B cell (primary cell): ENCODE measurements around the gene LRRC61. TPM values are rescaled to one million over a fixed set of nuclear protein-coding genes. Genes with fewer than 3 reads are reported as not detected.

Source experiments
- ATAC-seq: fragments of 200-7000 bp; cut with Tn5 transposase; one replicate; pipeline ENCODE4 v1.10.0; 2021; ENCODE audit warnings: low read depth, mild to moderate bottlenecking, moderate number of reproducible peaks, moderate library complexity
- CTCF ChIA-PET: fragments of 350-600 bp; sonication (Branson Sonifier 250); formaldehyde crosslinking; loops from one replicate; lab custom pipeline; 2021; ENCODE audit warnings: antibody characterized with exemption, inconsistent platforms; lab: Charles Lee
- POLR2A ChIA-PET: fragments of 350-600 bp; sonication (Branson Sonifier 250); formaldehyde crosslinking; loops from one replicate; lab custom pipeline; 2021; ENCODE audit warnings: antibody characterized with exemption; lab: Charles Lee
- DNase-seq: peaks from one replicate; pipeline ENCODE4 v3.0.0; 2013
- H2AFZ ChIP-seq: 2 replicates; pipeline ENCODE4 v1.6.1; 2012; ENCODE audit warnings: mild to moderate bottlenecking, low read depth, low read length; ENCODE audit not compliant: insufficient read depth, poor library complexity, severe bottlenecking
- H3K27ac ChIP-seq, 2 donors: 1 replicate in 1 of 2; 2 replicates in 1 of 2; pipeline ENCODE4 v1.5.1; 2012 to 2013; ENCODE audit warnings: low read length in 2 of 2, mild to moderate bottlenecking in 2 of 2, moderate library complexity in 1 of 2
- H3K27me3 ChIP-seq, 4 experiments: fragments of 200-600 bp in 1 of 4; sonication (generic) in 1 of 4; replicated peaks in 1 of 4; 1 replicate in 2 of 4; 2 replicates in 2 of 4; pipeline versions ENCODE4 v1.6.1 to v1.7.0; 2013 to 2016; ENCODE audit warnings: low read length in 3 of 4, mild to moderate bottlenecking in 2 of 4, mixed read lengths in 1 of 4, moderate library complexity in 1 of 4; ENCODE audit not compliant: insufficient read depth in 4 of 4, control insufficient read depth in 3 of 4; ENCODE audit errors: control extremely low read depth in 1 of 4
- H3K36me3 ChIP-seq, 2 experiments: replicated peaks in 1 of 2; 1 replicate in 1 of 2; 2 replicates in 1 of 2; pipeline versions ENCODE4 v1.6.1 to v1.7.1; 2013; ENCODE audit warnings: low read length in 1 of 2; ENCODE audit not compliant: insufficient read depth in 2 of 2, control insufficient read depth in 1 of 2; ENCODE audit errors: control extremely low read depth in 1 of 2, extremely low read depth in 1 of 2
- H3K4me1 ChIP-seq, 2 donors: fragments of 200-600 bp in 1 of 2; sonication (generic) in 1 of 2; 1 replicate in 1 of 2; 2 replicates in 1 of 2; pipeline versions ENCODE4 v1.5.1 to v1.6.1; 2013 to 2017; ENCODE audit warnings: low read length in 2 of 2; ENCODE audit not compliant: control insufficient read depth in 2 of 2, insufficient read depth in 2 of 2
- H3K4me2 ChIP-seq: replicated peaks from 2 replicates; pipeline ENCODE3; 2012; ENCODE audit warnings: mild to moderate bottlenecking, low read depth, low read length; ENCODE audit not compliant: poor library complexity, severe bottlenecking
- H3K4me3 ChIP-seq, 5 experiments: fragments of 200-600 bp in 1 of 5; sonication (generic) in 1 of 5; 1 replicate in 3 of 5; 2 replicates in 2 of 5; pipeline versions ENCODE4 v1.5.1 to v1.7.0; 2011 to 2016; ENCODE audit warnings: low read length in 4 of 5, mild to moderate bottlenecking in 4 of 5, low read depth in 2 of 5, control low read depth in 1 of 5, moderate library complexity in 1 of 5; ENCODE audit not compliant: insufficient read depth in 1 of 5; ENCODE audit errors: control extremely low read depth in 1 of 5, extremely low read depth in 1 of 5
- H3K79me2 ChIP-seq: fragments of 200-600 bp; sonication (generic); one replicate; pipeline ENCODE4 v1.6.0; 2016; ENCODE audit warnings: low read length; ENCODE audit not compliant: control insufficient read depth, insufficient read depth
- H3K9ac ChIP-seq: fragments of 200-600 bp; sonication (generic); 2 replicates; pipeline ENCODE4 v1.6.1; 2017; ENCODE audit warnings: mild to moderate bottlenecking, low read length, moderate library complexity
- H3K9me3 ChIP-seq, 3 donors: one replicate each; pipeline versions ENCODE4 v1.6.1 to v1.7.1; 2013; ENCODE audit warnings: low read length in 2 of 3; ENCODE audit not compliant: control insufficient read depth in 2 of 3, insufficient read depth in 1 of 3; ENCODE audit errors: control extremely low read depth in 1 of 3
- H4K20me1 ChIP-seq: 2 replicates; pipeline ENCODE4 v1.6.0; 2012; ENCODE audit warnings: mild to moderate bottlenecking, low read length; ENCODE audit not compliant: insufficient read depth, control insufficient read depth, poor library complexity, severe bottlenecking
- H3K27ac Mint-ChIP-seq: one replicate; pipeline ENCODE4 v1.8.0; 2021; ENCODE audit warnings: mixed read lengths
- H3K27me3 Mint-ChIP-seq: one replicate; pipeline ENCODE4 v1.8.0; 2021; ENCODE audit warnings: mixed read lengths
- H3K4me1 Mint-ChIP-seq: one replicate; pipeline ENCODE4 v1.8.0; 2021; ENCODE audit warnings: mixed read lengths
- H3K4me3 Mint-ChIP-seq: one replicate; pipeline ENCODE4 v1.8.0; 2021; ENCODE audit warnings: mixed read lengths
- H3K9me3 Mint-ChIP-seq: one replicate; pipeline ENCODE4 v1.8.0; 2022; ENCODE audit warnings: mixed read lengths; ENCODE audit not compliant: insufficient read depth
- CTCF ChIP-seq: fragments of 200-600 bp; IDR thresholded peaks from one replicate; pipeline ENCODE4 v1.8.0; 2022; ENCODE audit warnings: antibody characterized with exemption, mild to moderate bottlenecking
- EZH2 ChIP-seq: IDR thresholded peaks from 2 replicates; pipeline ENCODE4 v1.6.1; 2012; ENCODE audit warnings: borderline replicate concordance, low read depth, mild to moderate bottlenecking, moderate library complexity, low read length; ENCODE audit not compliant: insufficient read depth, poor library complexity, severe bottlenecking
- WGBS: methylation state at CpG from one replicate; pipeline ENCODE4 v1.1.5; 2013; ENCODE audit warnings: missing lambda C conversion rate; ENCODE audit not compliant: insufficient coverage; 5-methylcytosine and 5-hydroxymethylcytosine counted together
- intact Hi-C: fragments of 100-400 bp; cut with micrococcal nuclease; formaldehyde crosslinking; loops from one replicate; pipeline ENCODE4 v1.10.0; 2022
- polyA plus RNA-seq: library from polyadenylated mRNA; depleted of rRNA; stranded (reverse); fragments of >200 nt; gene quantifications from 2 replicates; pipeline ENCODE4 v1.2.3, GENCODE V29; 2012
- total RNA-seq, 2 donors: library from RNA; stranded (reverse); fragments of 120-200 nt in 1 of 2; gene quantifications; 1 replicate in 1 of 2; 2 replicates in 1 of 2; pipeline versions ENCODE4 v1.2.3 to v1.2.4, GENCODE V29; 2013 to 2022

LRRC61 gene
- total and polyA plus RNA-seq, 2 donors (not counting 1 experiment from before 2014, with no cell fraction given) = 12.8 to 12.9 TPM

- POLR2A ChIA-PET = interaction anchor here (1.7 to 6.6 kb wide), 2 partner anchors 10 to 36 kb away, joined by 6 to 120 read pairs; a partner anchor contains a TSS
- Histone ChIP-seq H4K20me1 (peaks cover 26% of the 10 kb centered on the region), H3K9ac (no peak overlapping the region), H3K36me3 (peaks cover 0 to 36% of the 10 kb centered on the region in 2 experiments), H3K27me3 (no peaks in the 10 kb centered on the region), H2AFZ (no peak overlapping the region), H3K4me3 (no peak overlapping the region), H3K4me2 (no peak overlapping the region), H3K4me1 (peaks cover 26 to 53% of the 10 kb centered on the region in 2 donors), H3K79me2 (peaks cover 33% of the 10 kb centered on the region), H3K9me3 (no peaks in the 10 kb centered on the region), H3K27ac (no peak overlapping the region)
- no peak for TF ChIP-seq EZH2
- no peak for TF ChIP-seq CTCF
- CTCF ChIA-PET = interaction anchor here (1.4 to 7.3 kb wide), 3 partner anchors 15 to 48 kb away, joined by 4 to 71 read pairs (median 59); a partner anchor contains a TSS
- intact Hi-C loops = no loop called here
- ATAC-seq (no peak), DNase-seq (no peak)
- H3K9me3 Mint-ChIP-seq = no peaks in the 10 kb centered on the region
- 94% methylated on average over 48 of the region's 48 CpGs for WGBS
- no peaks in the 10 kb centered on the region for H3K27me3 Mint-ChIP-seq
- peaks cover 70% of the 10 kb centered on the region for H3K4me1 Mint-ChIP-seq
- H3K27ac Mint-ChIP-seq = peak overlapping the region; percentile 59
- no peak overlapping the region for H3K4me3 Mint-ChIP-seq
These were observed 48.2 kb downstream of the LRRC61 start for GRCh38 chr7:150371131-150371995.

DNA sequence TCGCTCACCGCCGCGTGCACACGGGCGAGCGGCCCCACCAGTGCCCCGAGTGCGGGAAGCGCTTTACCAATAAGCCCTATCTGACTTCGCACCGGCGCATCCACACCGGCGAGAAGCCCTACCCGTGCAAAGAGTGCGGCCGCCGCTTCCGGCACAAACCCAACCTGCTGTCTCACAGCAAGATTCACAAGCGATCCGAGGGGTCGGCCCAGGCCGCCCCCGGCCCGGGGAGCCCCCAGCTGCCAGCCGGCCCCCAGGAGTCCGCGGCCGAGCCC lies 48.8 kb downstream of the LRRC61 start:
- peaks cover 26% of the 10 kb centered on the region for H4K20me1 ChIP-seq
- ChIA-PET CTCF (interaction anchor here (1.4 kb wide), 1 partner anchor 48 kb away, joined by 4 read pairs; no protein-coding TSS in a partner anchor), POLR2A (no interaction called here)
- H3K4me3 ChIP-seq = no peak overlapping the region
- H3K79me2 ChIP-seq = peaks cover 33% of the 10 kb centered on the region
- Mint-ChIP-seq H3K27me3 (no peaks in the 10 kb centered on the region), H3K9me3 (no peaks in the 10 kb centered on the region), H3K4me3 (no peak overlapping the region), H3K4me1 (peaks cover 71% of the 10 kb centered on the region), H3K27ac (no peak overlapping the region)
- H3K4me2 ChIP-seq = no peak overlapping the region
- intact Hi-C loops = no loop called here
- TF ChIP-seq CTCF (no peak), EZH2 (no peak)
- no peaks in the 10 kb centered on the region for H3K27me3 ChIP-seq
- H3K36me3 ChIP-seq = peaks cover 0 to 36% of the 10 kb centered on the region in 2 experiments
- ATAC-seq = no peak
- H2AFZ ChIP-seq = no peak overlapping the region
- H3K9ac ChIP-seq = no peak overlapping the region
- H3K27ac ChIP-seq = no peak overlapping the region
- DNase-seq = no peak
- WGBS = over 99% methylated on average over 28 of the region's 30 CpGs
- no peaks in the 10 kb centered on the region for H3K9me3 ChIP-seq
- peaks cover 22 to 53% of the 10 kb centered on the region in 2 donors for H3K4me1 ChIP-seq
